H9 (cell line): ENCODE data around the gene SH3GL1. TPM values are rescaled to one million over a fixed set of nuclear protein-coding genes. Genes with fewer than 3 reads are reported as not detected.

Experiments
- DNase-seq: peaks from one replicate; pipeline ENCODE4 v3.0.0-alpha.2; 2017
- H2AFZ ChIP-seq: one replicate; pipeline ENCODE4 v1.6.1; 2013; ENCODE audit warnings: mild to moderate bottlenecking, low read length, control low read depth, moderate library complexity
- H2AK5ac ChIP-seq: 2 replicates; pipeline ENCODE4 v1.6.1; 2013; ENCODE audit warnings: low read length, control low read depth, mixed read lengths; ENCODE audit not compliant: insufficient read length
- H2BK120ac ChIP-seq: one replicate; pipeline ENCODE4 v1.6.1; 2013; ENCODE audit warnings: low read depth, mild to moderate bottlenecking, low read length, control low read depth, inconsistent platforms; ENCODE audit not compliant: poor library complexity, severe bottlenecking
- H2BK12ac ChIP-seq: 2 replicates; pipeline ENCODE4 v1.6.1; 2013; ENCODE audit warnings: low read length, control low read depth, mixed read lengths, low read depth; ENCODE audit not compliant: insufficient read length
- H2BK15ac ChIP-seq: 2 replicates; pipeline ENCODE4 v1.6.1; 2013; ENCODE audit warnings: low read depth, low read length, control low read depth
- H2BK20ac ChIP-seq: one replicate; pipeline ENCODE4 v1.6.1; 2013; ENCODE audit warnings: low read depth, mild to moderate bottlenecking, low read length, control low read depth, inconsistent platforms; ENCODE audit not compliant: poor library complexity, severe bottlenecking
- H2BK5ac ChIP-seq: 2 replicates; pipeline ENCODE4 v1.6.1; 2013; ENCODE audit warnings: low read length, control low read depth, mixed read lengths; ENCODE audit not compliant: insufficient read length
- H3K14ac ChIP-seq: 2 replicates; pipeline ENCODE4 v1.6.1; 2013; ENCODE audit warnings: low read length, control low read depth; ENCODE audit not compliant: insufficient read depth
- H3K18ac ChIP-seq: 2 replicates; pipeline ENCODE4 v1.6.1; 2013; ENCODE audit warnings: low read depth, mild to moderate bottlenecking, mixed read lengths, low read length, control low read depth; ENCODE audit not compliant: insufficient read length
- H3K23ac ChIP-seq: 2 replicates; pipeline ENCODE4 v1.6.1; 2013; ENCODE audit warnings: low read length, control low read depth, mixed read lengths, low read depth; ENCODE audit not compliant: insufficient read length
- H3K23me2 ChIP-seq: 2 replicates; pipeline ENCODE4 v1.6.1; 2013; ENCODE audit warnings: low read depth, mild to moderate bottlenecking, mixed read lengths, low read length, control low read depth; ENCODE audit not compliant: insufficient read length, poor library complexity, severe bottlenecking
- H3K27ac ChIP-seq: 2 replicates; pipeline ENCODE4 v1.5.1; 2013; ENCODE audit warnings: low read length, control low read depth, mixed read lengths, low read depth; ENCODE audit not compliant: insufficient read length
- H3K27me3 ChIP-seq: 2 replicates; pipeline ENCODE4 v1.6.1; 2013; ENCODE audit warnings: low read length, control low read depth, inconsistent platforms; ENCODE audit not compliant: insufficient read depth
- H3K4ac ChIP-seq: 2 replicates; pipeline ENCODE4 v1.6.1; 2013; ENCODE audit warnings: low read depth, mild to moderate bottlenecking, control low read depth, inconsistent platforms, low read length, moderate library complexity
- H3K4me1 ChIP-seq: 2 replicates; pipeline ENCODE4 v1.6.1; 2013; ENCODE audit warnings: low read length, control low read depth, inconsistent platforms; ENCODE audit not compliant: insufficient read depth
- H3K4me2 ChIP-seq: 2 replicates; pipeline ENCODE4 v1.6.1; 2013; ENCODE audit warnings: low read length, control low read depth, mixed read lengths; ENCODE audit not compliant: insufficient read length, insufficient read depth
- H3K56ac ChIP-seq: 2 replicates; pipeline ENCODE4 v1.6.1; 2013; ENCODE audit warnings: low read depth, mild to moderate bottlenecking, mixed read lengths, low read length, control low read depth; ENCODE audit not compliant: insufficient read length
- H3K79me1 ChIP-seq: 2 replicates; pipeline ENCODE4 v1.6.1; 2013; ENCODE audit warnings: low read depth, mild to moderate bottlenecking, moderate library complexity, low read length, control low read depth, inconsistent platforms; ENCODE audit not compliant: insufficient read depth, poor library complexity, severe bottlenecking
- H3K79me2 ChIP-seq: 2 replicates; pipeline ENCODE4 v1.6.1; 2013; ENCODE audit warnings: low read length, control low read depth, inconsistent platforms; ENCODE audit not compliant: insufficient read depth
- H3K9ac ChIP-seq: 2 replicates; pipeline ENCODE4 v1.6.1; 2013; ENCODE audit warnings: low read length, control low read depth, mixed read lengths; ENCODE audit not compliant: insufficient read length; ENCODE audit errors: extremely low read depth
- H3K9me3 ChIP-seq: one replicate; pipeline ENCODE4 v1.6.1; 2013; ENCODE audit warnings: low read depth, low read length, inconsistent platforms; ENCODE audit not compliant: control insufficient read depth
- H3T11ph ChIP-seq: one replicate; pipeline ENCODE4 v1.6.1; 2013; ENCODE audit warnings: mild to moderate bottlenecking, low read length, control low read depth, inconsistent platforms
- H4K20me1 ChIP-seq: one replicate; pipeline ENCODE4 v1.6.1; 2013; ENCODE audit not compliant: control insufficient read depth, insufficient read length, insufficient read depth
- H4K5ac ChIP-seq: 2 replicates; pipeline ENCODE4 v1.6.1; 2013; ENCODE audit warnings: low read depth, mild to moderate bottlenecking, mixed read lengths, low read length, control low read depth; ENCODE audit not compliant: insufficient read length
- H4K8ac ChIP-seq: replicated peaks from 2 replicates; pipeline ENCODE4 v1.6.1; 2013; ENCODE audit warnings: low read length, control low read depth, mixed read lengths, low read depth; ENCODE audit not compliant: insufficient read length
- H4K91ac ChIP-seq: 2 replicates; pipeline ENCODE4 v1.6.1; 2013; ENCODE audit warnings: low read depth, mild to moderate bottlenecking, moderate library complexity, mixed read lengths, low read length, control low read depth; ENCODE audit not compliant: insufficient read length
- H3K27ac Mint-ChIP-seq, 3 experiments: 2 replicates in 2 of 3; 3 replicates in 1 of 3; pipeline ENCODE4 v1.8.0; 2020 to 2021; ENCODE audit warnings: mixed read lengths in 3 of 3, mild to moderate bottlenecking in 1 of 3, moderate library complexity in 1 of 3
- H3K27me3 Mint-ChIP-seq: 2 replicates; pipeline ENCODE4 v1.8.0; 2021; ENCODE audit warnings: low read depth, mild to moderate bottlenecking, moderate library complexity, mixed read lengths
- H3K36me3 Mint-ChIP-seq, 3 experiments: 2 replicates in 2 of 3; 3 replicates in 1 of 3; pipeline ENCODE4 v1.8.0; 2020 to 2021; ENCODE audit warnings: low read depth in 3 of 3, mixed read lengths in 3 of 3; ENCODE audit not compliant: insufficient read depth in 1 of 3
- H3K4me1 Mint-ChIP-seq, 2 experiments: 2 replicates each; pipeline ENCODE4 v1.8.0; 2020; ENCODE audit warnings: mixed read lengths in 2 of 2
- H3K4me3 Mint-ChIP-seq, 2 experiments: 2 replicates in 1 of 2; 3 replicates in 1 of 2; pipeline ENCODE4 v1.8.0; 2020 to 2021; ENCODE audit warnings: mild to moderate bottlenecking in 2 of 2, mixed read lengths in 2 of 2, moderate library complexity in 1 of 2
- H3K9me3 Mint-ChIP-seq, 2 experiments: 2 replicates in 1 of 2; 3 replicates in 1 of 2; pipeline ENCODE4 v1.8.0; 2020; ENCODE audit warnings: mild to moderate bottlenecking in 2 of 2, mixed read lengths in 2 of 2, moderate library complexity in 1 of 2
- CTCF ChIP-seq: fragments of 200-600 bp; sonication (generic); conservative IDR thresholded peaks from 3 replicates; pipeline ENCODE4 v1.8.0; 2021; ENCODE audit warnings: antibody characterized with exemption, mild to moderate bottlenecking
- WGBS: extraction: QIAGEN DNeasy Blood & Tissue Kit; methylation state at CpG from one replicate; pipeline ENCODE4 v1.1.7; 2013; ENCODE audit warnings: missing lambda C conversion rate, low lambda C conversion rate, mixed read lengths; ENCODE audit not compliant: insufficient read length; ENCODE audit errors: extremely low coverage; 5-methylcytosine and 5-hydroxymethylcytosine counted together
- total RNA-seq: library from RNA; stranded (reverse); gene quantifications from 2 replicates; pipeline ENCODE4 v1.2.1, GENCODE V29; 2021

The SH3GL1 gene
- total RNA-seq, 1 experiment from 2014 or later: 85.5 TPM

GRCh38 chr19:4326837-4327251 lies 73.5 kb downstream of the SH3GL1 start:
- H2BK120ac ChIP-seq: no peak overlapping the region
- H3K9ac ChIP-seq: no peak overlapping the region
- no peaks in the 10 kb centered on the region; a peak in 1 of 5 replicates for H3K9me3 Mint-ChIP-seq
- no peaks in the 10 kb centered on the region for H3K27me3 ChIP-seq
- no peak overlapping the region for H2AFZ ChIP-seq
- H3K18ac ChIP-seq: peak overlapping the region; percentile 29
- H4K8ac ChIP-seq: no peak overlapping the region
- H3K23me2 ChIP-seq: peaks cover 9% of the 10 kb centered on the region
- DNase-seq: peak; percentile 84
- H3K9me3 ChIP-seq: no peaks in the 10 kb centered on the region
- peak overlapping the region; percentile 74 for H3K4me2 ChIP-seq
- no peak overlapping the region for H2BK12ac ChIP-seq
- H2BK15ac ChIP-seq: no peak overlapping the region
- no peak overlapping the region for H3K27ac ChIP-seq
- TF ChIP-seq CTCF: no peak
- no peak overlapping the region for H2BK20ac ChIP-seq
- H3K4me1 Mint-ChIP-seq: peaks cover 10 to 15% of the 10 kb centered on the region in 2 experiments
- H3K56ac ChIP-seq: no peak overlapping the region
- H3K4me3 Mint-ChIP-seq: peak overlapping the region; percentile 57 to 87
- H3K27me3 Mint-ChIP-seq: peaks cover 2% of the 10 kb centered on the region; the same call in 1 of the 2 replicates
- peaks cover 2% of the 10 kb centered on the region; the same call in 1 of the 2 replicates for H3K4me1 ChIP-seq
- peaks cover 7 to 28% (median 12%) of the 10 kb centered on the region in 3 experiments for H3K36me3 Mint-ChIP-seq
- no CpG with 5 or more reads among the region's 33 CpGs for WGBS
- H3K14ac ChIP-seq: no peak overlapping the region
- H4K91ac ChIP-seq: no peak overlapping the region
- no peaks in the 10 kb centered on the region for H3K79me1 ChIP-seq
- no peak overlapping the region for H3K4ac ChIP-seq
- H3T11ph ChIP-seq: no peak overlapping the region
- H3K23ac ChIP-seq: no peak overlapping the region
- H2AK5ac ChIP-seq: no peak overlapping the region
- no peak overlapping the region for H2BK5ac ChIP-seq
- H3K79me2 ChIP-seq: no peaks in the 10 kb centered on the region
- peak overlapping the region; percentile 44 to 98 (median 71); a peak in 3 of 7 replicates for H3K27ac Mint-ChIP-seq
- H4K5ac ChIP-seq: no peak overlapping the region
- H4K20me1 ChIP-seq: no peaks in the 10 kb centered on the region
